ENCODE results near the gene BANF2. TPM values are rescaled to one million over a fixed set of nuclear protein-coding genes. Genes with fewer than 3 reads are reported as not detected.

The BANF2 gene
- total and polyA plus RNA-seq, 2 of the 13 experiments (the other 11 are each of a cell fraction or from before 2014, with no cell fraction given): 0.35 TPM; not detected in 1

GRCh38 chr20:17748279-17748678 is 48.5 kb downstream of the BANF2 start (continued):
- TF ChIP-seq DZIP1 (CRISPR knock-in tag; IDR thresholded peaks at IDR 0.05) (no peak), LBX2 (CRISPR knock-in tag; IDR thresholded peaks at IDR 0.05; ENCODE audit: borderline replicate concordance) (no peak), ZNF281 (CRISPR knock-in tag; IDR thresholded peaks at IDR 0.05; ENCODE audit: borderline replicate concordance) (peak; percentile 59; the same call in 1 of the 2 replicates), HNF4G (IDR thresholded peaks at IDR 0.05; ENCODE audit: borderline replicate concordance, low read depth, low read length) (0 out of 2 replicates have a peak, but pooled peaks have one; percentile 25), HNF4G (CRISPR knock-in tag; IDR thresholded peaks at IDR 0.05; ENCODE audit: borderline replicate concordance, low read depth) (no peak), LRRFIP1 (CRISPR knock-in tag; conservative IDR thresholded peaks at IDR 0.05) (no peak), JUND (CRISPR knock-in tag; IDR thresholded peaks at IDR 0.05) (no peak), CREBL2 (CRISPR knock-in tag; IDR thresholded peaks at IDR 0.05; ENCODE audit: borderline replicate concordance) (no peak), EHMT2 (IDR thresholded peaks at IDR 0.05; ENCODE audit: borderline replicate concordance, low read depth, low read length) (no peak)

All from HepG2 (cell line).